K562 (cell line): Measurements from ENCODE around the gene ZNF143. TPM values are rescaled to one million over a fixed set of nuclear protein-coding genes. Genes with fewer than 3 reads are reported as not detected.

Source experiments
- EHMT2 ChIP-seq: fragments of 450-650 bp; IDR thresholded peaks from 2 replicates; pipeline ENCODE4 v1.6.1; 2018; ENCODE audit warnings: antibody characterized with exemption
- FOXA3 ChIP-seq, 2 experiments: fragments of 450-650 bp in 1 of 2; sonication (generic) in 1 of 2; formaldehyde crosslinking; IDR thresholded peaks in 1 of 2; conservative IDR thresholded peaks in 1 of 2; 2 replicates each; pipeline versions ENCODE4 v1.4.0 to v1.8.0; 2020 to 2022; ENCODE audit warnings: mild to moderate bottlenecking in 2 of 2, missing genetic modification reagents in 1 of 2
- GABPB2 ChIP-seq: fragments of 250-450 bp; sonication (Bioruptor Pico); conservative IDR thresholded peaks from 2 replicates; pipeline ENCODE4 v1.5.1; 2021; ENCODE audit warnings: mild to moderate bottlenecking
- MAFF ChIP-seq: IDR thresholded peaks from 2 replicates; pipeline ENCODE4 v1.6.1; 2012; ENCODE audit warnings: low read length, improper control_type of control experiment
- TEAD4 ChIP-seq, 2 experiments: sonication (generic) in 1 of 2; formaldehyde crosslinking in 1 of 2; IDR thresholded peaks; 2 replicates each; pipeline versions ENCODE4 v1.6.1 to v1.8.0; 2012 to 2022; ENCODE audit warnings: borderline replicate concordance in 1 of 2, inconsistent platforms in 1 of 2, low read length in 1 of 2, mild to moderate bottlenecking in 1 of 2, missing genetic modification reagents in 1 of 2
- polyA plus RNA-seq, 8 experiments: library from polyadenylated mRNA; depleted of rRNA in 4 of 8; stranded (reverse) in 5 of 8; unstranded in 3 of 8; fragments of >200 nt; fragmentation: Nextera tagmentation in 2 of 8; fragmentation: Illumina TruSeq in 1 of 8; extraction: Ambion mirVana in 2 of 8; extraction: Trizol in 1 of 8; gene quantifications; 2 replicates each; pipeline versions ENCODE4 v1.2.1 to v1.2.3, GENCODE V29; 2011 to 2014; ENCODE audit warnings: inconsistent platforms in 1 of 8, missing spikeins in 1 of 8
- total RNA-seq, 7 experiments: library from RNA; depleted of rRNA in 6 of 7; stranded (reverse); fragments of >200 nt in 6 of 7; fragmentation: Illumina TruSeq in 2 of 7; extraction: Trizol in 2 of 7; gene quantifications; 2 replicates each; pipeline versions ENCODE4 v1.2.1 to v1.2.3, GENCODE V29; 2011 to 2021; ENCODE audit warnings: low replicate concordance in 1 of 7
- TF ChIP-seq, protein P1 (sequence below): fragments of 250-450 bp; sonication (Bioruptor Pico); IDR thresholded peaks from 2 replicates; pipeline ENCODE4 v1.4.0; 2020; ENCODE audit warnings: mild to moderate bottlenecking, moderate library complexity, borderline replicate concordance
- TF ChIP-seq, protein P2 (sequence below): fragments of 200-400 bp; formaldehyde crosslinking; IDR thresholded peaks from 2 replicates; pipeline ENCODE4 v1.6.1; 2017; ENCODE audit warnings: mild to moderate bottlenecking, low read depth, low read length, moderate library complexity
- TF ChIP-seq, protein P3 (sequence below): fragments of 200-800 bp; sonication (Bioruptor generic); IDR thresholded peaks from 2 replicates; pipeline ENCODE4 v1.6.1; 2017; ENCODE audit warnings: missing genetic modification characterization, missing compliant biosample characterization

The ZNF143 gene
- total and polyA plus RNA-seq, 9 of the 15 experiments (the other 6 are each of a cell fraction or from before 2014, with no cell fraction given), result 18.4 to 58.5 (median 27.1) TPM

DNA sequence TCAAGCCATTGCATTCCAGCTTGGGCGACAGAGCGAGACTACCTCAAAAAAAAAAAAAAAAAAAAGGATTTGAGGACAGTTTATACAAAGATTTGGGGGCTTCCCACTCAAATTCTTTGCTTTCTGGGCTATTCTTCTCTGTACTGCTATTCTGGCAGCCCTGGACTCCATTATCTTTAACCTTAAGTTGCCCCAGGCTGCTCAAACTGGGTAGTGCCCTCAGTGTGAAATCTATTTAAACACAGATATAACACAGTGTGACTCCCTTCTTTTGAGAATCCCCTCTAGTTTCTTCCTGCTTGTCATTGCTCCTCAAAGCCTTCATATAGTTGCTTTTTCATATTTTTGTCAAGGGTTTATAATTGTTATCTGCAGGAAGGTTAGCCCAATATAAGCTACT is 63.2 kb downstream of the ZNF143 start (continued):
- TF ChIP-seq, protein P1, sequence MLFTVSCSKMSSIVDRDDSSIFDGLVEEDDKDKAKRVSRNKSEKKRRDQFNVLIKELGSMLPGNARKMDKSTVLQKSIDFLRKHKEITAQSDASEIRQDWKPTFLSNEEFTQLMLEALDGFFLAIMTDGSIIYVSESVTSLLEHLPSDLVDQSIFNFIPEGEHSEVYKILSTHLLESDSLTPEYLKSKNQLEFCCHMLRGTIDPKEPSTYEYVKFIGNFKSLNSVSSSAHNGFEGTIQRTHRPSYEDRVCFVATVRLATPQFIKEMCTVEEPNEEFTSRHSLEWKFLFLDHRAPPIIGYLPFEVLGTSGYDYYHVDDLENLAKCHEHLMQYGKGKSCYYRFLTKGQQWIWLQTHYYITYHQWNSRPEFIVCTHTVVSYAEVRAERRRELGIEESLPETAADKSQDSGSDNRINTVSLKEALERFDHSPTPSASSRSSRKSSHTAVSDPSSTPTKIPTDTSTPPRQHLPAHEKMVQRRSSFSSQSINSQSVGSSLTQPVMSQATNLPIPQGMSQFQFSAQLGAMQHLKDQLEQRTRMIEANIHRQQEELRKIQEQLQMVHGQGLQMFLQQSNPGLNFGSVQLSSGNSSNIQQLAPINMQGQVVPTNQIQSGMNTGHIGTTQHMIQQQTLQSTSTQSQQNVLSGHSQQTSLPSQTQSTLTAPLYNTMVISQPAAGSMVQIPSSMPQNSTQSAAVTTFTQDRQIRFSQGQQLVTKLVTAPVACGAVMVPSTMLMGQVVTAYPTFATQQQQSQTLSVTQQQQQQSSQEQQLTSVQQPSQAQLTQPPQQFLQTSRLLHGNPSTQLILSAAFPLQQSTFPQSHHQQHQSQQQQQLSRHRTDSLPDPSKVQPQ (CRISPR knock-in tag), result no peak
- no peak for TF ChIP-seq GABPB2 (CRISPR knock-in tag)
- TF ChIP-seq, protein P2, sequence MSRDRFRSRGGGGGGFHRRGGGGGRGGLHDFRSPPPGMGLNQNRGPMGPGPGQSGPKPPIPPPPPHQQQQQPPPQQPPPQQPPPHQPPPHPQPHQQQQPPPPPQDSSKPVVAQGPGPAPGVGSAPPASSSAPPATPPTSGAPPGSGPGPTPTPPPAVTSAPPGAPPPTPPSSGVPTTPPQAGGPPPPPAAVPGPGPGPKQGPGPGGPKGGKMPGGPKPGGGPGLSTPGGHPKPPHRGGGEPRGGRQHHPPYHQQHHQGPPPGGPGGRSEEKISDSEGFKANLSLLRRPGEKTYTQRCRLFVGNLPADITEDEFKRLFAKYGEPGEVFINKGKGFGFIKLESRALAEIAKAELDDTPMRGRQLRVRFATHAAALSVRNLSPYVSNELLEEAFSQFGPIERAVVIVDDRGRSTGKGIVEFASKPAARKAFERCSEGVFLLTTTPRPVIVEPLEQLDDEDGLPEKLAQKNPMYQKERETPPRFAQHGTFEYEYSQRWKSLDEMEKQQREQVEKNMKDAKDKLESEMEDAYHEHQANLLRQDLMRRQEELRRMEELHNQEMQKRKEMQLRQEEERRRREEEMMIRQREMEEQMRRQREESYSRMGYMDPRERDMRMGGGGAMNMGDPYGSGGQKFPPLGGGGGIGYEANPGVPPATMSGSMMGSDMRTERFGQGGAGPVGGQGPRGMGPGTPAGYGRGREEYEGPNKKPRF, result no peak
- no peak for TF ChIP-seq FOXA3 (CRISPR knock-in tag; conservative IDR thresholded peaks at IDR 0.05 in 1 of 2, IDR thresholded peaks at IDR 0.05 in 1 of 2)
- TF ChIP-seq EHMT2, result no peak
- no peak for TF ChIP-seq MAFF
- TF ChIP-seq, protein P3, sequence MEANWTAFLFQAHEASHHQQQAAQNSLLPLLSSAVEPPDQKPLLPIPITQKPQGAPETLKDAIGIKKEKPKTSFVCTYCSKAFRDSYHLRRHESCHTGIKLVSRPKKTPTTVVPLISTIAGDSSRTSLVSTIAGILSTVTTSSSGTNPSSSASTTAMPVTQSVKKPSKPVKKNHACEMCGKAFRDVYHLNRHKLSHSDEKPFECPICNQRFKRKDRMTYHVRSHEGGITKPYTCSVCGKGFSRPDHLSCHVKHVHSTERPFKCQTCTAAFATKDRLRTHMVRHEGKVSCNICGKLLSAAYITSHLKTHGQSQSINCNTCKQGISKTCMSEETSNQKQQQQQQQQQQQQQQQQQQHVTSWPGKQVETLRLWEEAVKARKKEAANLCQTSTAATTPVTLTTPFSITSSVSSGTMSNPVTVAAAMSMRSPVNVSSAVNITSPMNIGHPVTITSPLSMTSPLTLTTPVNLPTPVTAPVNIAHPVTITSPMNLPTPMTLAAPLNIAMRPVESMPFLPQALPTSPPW (CRISPR knock-in tag), result no peak
- TF ChIP-seq TEAD4 (IDR thresholded peaks at IDR 0.05; ENCODE audit: low read length), result no peak
- TF ChIP-seq TEAD4 (CRISPR knock-in tag; IDR thresholded peaks at IDR 0.05; ENCODE audit: borderline replicate concordance), result no peak
